GM12878 (cell line): ENCODE data around the gene ANKMY1. TPM values are rescaled to one million over a fixed set of nuclear protein-coding genes. Genes with fewer than 3 reads are reported as not detected.

Experiments used
- ATAC-seq: fragments of 200-7000 bp; cut with Tn5 transposase; 3 replicates; pipeline ENCODE4 v1.9.1; 2020; ENCODE audit warnings: mild to moderate bottlenecking, moderate library complexity
- BruUV-seq: library from RNA; stranded (reverse); fragments of 400-500 nt; replicated peaks from 2 replicates; lab custom pipeline; 2021; lab: Mats Ljungman, UMichigan
- CTCF ChIA-PET: fragments of 300-600 bp; sonication (Branson Sonifier 250); formaldehyde crosslinking; extraction: SDS; loops from one replicate; lab custom pipeline; 2021; ENCODE audit warnings: inconsistent platforms; lab: Yijun Ruan, JAX
- POLR2A ChIA-PET: fragments of 350-600 bp; formaldehyde crosslinking; extraction: SDS; loops from one replicate; lab custom pipeline; 2021; ENCODE audit warnings: inconsistent platforms; lab: Charles Lee
- RAD21 ChIA-PET: fragments of 300-600 bp; sonication (Branson Sonifier 250); formaldehyde crosslinking; loops from one replicate; lab custom pipeline; 2023; ENCODE audit warnings: antibody characterized with exemption; ENCODE audit not compliant: unreplicated experiment; lab: Charles Lee
- SMC1A ChIA-PET: fragments of 300-600 bp; sonication (Branson Sonifier 250); formaldehyde crosslinking; loops from one replicate; lab custom pipeline; 2023; ENCODE audit not compliant: unreplicated experiment, uncharacterized antibody; lab: Charles Lee
- DNase-seq: peaks from one replicate; pipeline ENCODE4 v3.0.0-alpha.2; 2011; ENCODE audit warnings: low read depth, low spot score
- FAIRE-seq: peaks from 3 replicates; lab custom pipeline; 2011; peaks lifted over from hg19 to GRCh38; lab: Jason Lieb, UNC
- H2AFZ ChIP-seq: 2 replicates; pipeline ENCODE4 v1.6.0; 2011; ENCODE audit warnings: low read depth, low read length, control low read depth; ENCODE audit not compliant: control insufficient read depth
- H3K27ac ChIP-seq: 2 replicates; pipeline ENCODE4 v1.5.1; 2011; ENCODE audit warnings: control low read depth; ENCODE audit not compliant: control insufficient read depth, insufficient read depth
- H3K27me3 ChIP-seq, 2 experiments: replicated peaks in 1 of 2; 2 replicates each; pipeline versions ENCODE4 v1.6.0 to v1.6.1; 2011; ENCODE audit warnings: low read length in 1 of 2; ENCODE audit not compliant: control insufficient read depth in 2 of 2, insufficient read depth in 2 of 2
- H3K36me3 ChIP-seq, 2 experiments: 2 replicates each; pipeline ENCODE4 v1.5.1; 2011; ENCODE audit warnings: low read length in 1 of 2; ENCODE audit not compliant: control insufficient read depth in 2 of 2, insufficient read depth in 2 of 2
- H3K4me1 ChIP-seq: 2 replicates; pipeline ENCODE4 v1.6.1; 2011; ENCODE audit warnings: mild to moderate bottlenecking, low read length, moderate library complexity, mixed read lengths; ENCODE audit not compliant: control insufficient read depth, insufficient read depth
- H3K4me2 ChIP-seq: 2 replicates; pipeline ENCODE4 v1.6.0; 2011; ENCODE audit warnings: control low read depth; ENCODE audit not compliant: control insufficient read depth, insufficient read depth
- H3K4me3 ChIP-seq: fragments of 200-600 bp; sonication (generic); 2 replicates; pipeline ENCODE4 v1.5.1; 2016
- H3K79me2 ChIP-seq: 2 replicates; pipeline ENCODE4 v1.6.0; 2011; ENCODE audit warnings: low read length; ENCODE audit not compliant: control insufficient read depth, insufficient read depth
- H3K9ac ChIP-seq: 2 replicates; pipeline ENCODE4 v1.8.0; 2011; ENCODE audit warnings: low read length, control low read depth, mixed read lengths; ENCODE audit not compliant: control insufficient read depth, insufficient read depth
- H3K9me3 ChIP-seq: replicated peaks from 3 replicates; pipeline ENCODE4 v1.5.1; 2011; ENCODE audit warnings: mild to moderate bottlenecking, low read length; ENCODE audit not compliant: control insufficient read depth, insufficient read depth
- H4K20me1 ChIP-seq: 2 replicates; pipeline ENCODE4 v1.6.0; 2011; ENCODE audit not compliant: control insufficient read depth, insufficient read depth
- BRCA1 ChIP-seq: IDR thresholded peaks from 2 replicates; pipeline ENCODE4 v1.6.1; 2011; ENCODE audit warnings: low read depth, low read length, improper control_type of control experiment
- DPF2 ChIP-seq: fragments of 450-650 bp; IDR thresholded peaks from 2 replicates; pipeline ENCODE4 v1.6.1; 2017; ENCODE audit warnings: mild to moderate bottlenecking
- IKZF1 ChIP-seq: fragments of 450-650 bp; conservative IDR thresholded peaks from 2 replicates; pipeline ENCODE4 v1.6.1; 2017; ENCODE audit warnings: antibody characterized with exemption, mild to moderate bottlenecking
- IKZF2 ChIP-seq, 2 experiments: fragments of 450-650 bp; IDR thresholded peaks; 2 replicates each; pipeline ENCODE4 v1.6.1; 2017; ENCODE audit warnings: mild to moderate bottlenecking in 2 of 2, moderate library complexity in 2 of 2
- JUNB ChIP-seq: IDR thresholded peaks from 2 replicates; pipeline ENCODE4 v1.6.1; 2016; ENCODE audit warnings: antibody characterized with exemption, mild to moderate bottlenecking
- MEF2A ChIP-seq: IDR thresholded peaks from 2 replicates; pipeline ENCODE4 v1.6.1; 2011; ENCODE audit warnings: low read depth, mild to moderate bottlenecking, low read length, moderate library complexity; ENCODE audit not compliant: insufficient read depth
- NFYB ChIP-seq: IDR thresholded peaks from 2 replicates; pipeline ENCODE4 v1.6.1; 2011; ENCODE audit warnings: low read depth, mild to moderate bottlenecking, low read length, improper control_type of control experiment, moderate library complexity; ENCODE audit not compliant: insufficient read depth
- REST ChIP-seq: IDR thresholded peaks from 2 replicates; pipeline ENCODE4 v1.6.1; 2012; ENCODE audit warnings: mild to moderate bottlenecking, low read depth, low read length
- SMAD5 ChIP-seq: IDR thresholded peaks from 2 replicates; pipeline ENCODE4 v1.6.1; 2016; ENCODE audit warnings: antibody characterized with exemption, low read depth
- SUPT20H ChIP-seq: IDR thresholded peaks from 2 replicates; pipeline ENCODE4 v1.6.1; 2011; ENCODE audit warnings: low read depth, mild to moderate bottlenecking, low read length, moderate library complexity, borderline replicate concordance; ENCODE audit not compliant: control insufficient read depth
- SUZ12 ChIP-seq: fragments of 200-600 bp; sonication (generic); IDR thresholded peaks from one replicate; pipeline ENCODE4 v1.6.1; 2018; ENCODE audit warnings: antibody characterized with exemption, mild to moderate bottlenecking; ENCODE audit not compliant: unreplicated experiment
- ZBTB4 ChIP-seq: fragments of 450-650 bp; formaldehyde crosslinking; IDR thresholded peaks from 2 replicates; pipeline ENCODE4 v1.4.0; 2022; ENCODE audit warnings: mild to moderate bottlenecking, moderate library complexity
- WGBS: methylation state at CpG from one replicate; pipeline ENCODE4 v1.1.6; 2016; ENCODE audit warnings: low lambda C conversion rate; ENCODE audit not compliant: insufficient replicate concordance, insufficient coverage; ENCODE audit errors: missing lambda C conversion rate; 5-methylcytosine and 5-hydroxymethylcytosine counted together
- in situ Hi-C: fragments of 300-500 bp; cut with MboI; formaldehyde crosslinking; loops from 9 replicates; pipeline ENCODE4 v1.14.3; 2018; ENCODE audit warnings: mixed read lengths
- intact Hi-C: fragments of 100-400 bp; cut with micrococcal nuclease; formaldehyde crosslinking; loops from one replicate; pipeline ENCODE4 v1.14.2; 2022; ENCODE audit not compliant: unreplicated experiment
- polyA plus RNA-seq, 11 experiments: library from polyadenylated mRNA; depleted of rRNA in 4 of 11; unstranded in 6 of 11; stranded (reverse) in 5 of 11; fragments of >200 nt; fragmentation: Nextera tagmentation in 4 of 11; fragmentation: Illumina TruSeq in 1 of 11; extraction: Ambion mirVana in 4 of 11; extraction: Trizol in 1 of 11; gene quantifications; 1 replicate in 1 of 11; 2 replicates in 10 of 11; pipeline versions ENCODE4 v1.2.1 to v1.2.3, GENCODE V29; 2011 to 2016; ENCODE audit warnings: inconsistent platforms in 2 of 11, missing spikeins in 2 of 11, low read depth in 1 of 11
- total RNA-seq, 4 experiments: library from RNA; depleted of rRNA in 3 of 4; stranded (reverse); fragments of >200 nt in 3 of 4; fragmentation: Illumina TruSeq in 1 of 4; extraction: Trizol in 1 of 4; gene quantifications; 2 replicates each; pipeline versions ENCODE4 v1.2.1 to v1.2.3, GENCODE V29; 2013 to 2021
- TF ChIP-seq, protein P1 (sequence below): IDR thresholded peaks from 2 replicates; pipeline ENCODE4 v1.6.1; 2012; ENCODE audit warnings: low read depth, low read length, improper control_type of control experiment
- TF ChIP-seq, protein P2 (sequence below): fragments of 150-350 bp; IDR thresholded peaks from 2 replicates; pipeline ENCODE4 v1.6.1; 2014; ENCODE audit warnings: mild to moderate bottlenecking, low read depth, low read length

The ANKMY1 gene
- total and polyA plus RNA-seq, 10 of the 15 experiments (the other 5 are each of a cell fraction or from before 2014, with no cell fraction given), result 1.1 to 15.3 (median 11.1) TPM

GRCh38 chr2:240494194-240494793 lies 63.5 kb downstream of the ANKMY1 start:
- FAIRE-seq (no peak), ATAC-seq (no peak), DNase-seq (no peak)
- ChIA-PET RAD21 (no interaction called here), CTCF (no interaction called here), POLR2A (no interaction called here), SMC1A (interaction anchor here (1.1 kb wide), 1 partner anchor 20 kb away, joined by 4 read pairs; no protein-coding TSS in a partner anchor)
- 93% methylated on average over 1 of the region's 1 CpG for WGBS
- H3K4me3 ChIP-seq, result no peak overlapping the region
- no peaks in the 10 kb centered on the region for H3K79me2 ChIP-seq
- BruUV-seq, result no TSS peak
- no peak overlapping the region for H2AFZ ChIP-seq
- H3K27ac ChIP-seq, result no peak overlapping the region
- H3K4me1 ChIP-seq, result no peaks in the 10 kb centered on the region
- H3K4me2 ChIP-seq, result no peak overlapping the region
- H3K9me3 ChIP-seq, result no peaks in the 10 kb centered on the region; the same call in 1 of the 3 replicates
- intact Hi-C loops (no loop called here), in situ Hi-C loops (no loop called here)
- H3K36me3 ChIP-seq, result 0 out of 4 replicates have a peak, but pooled peaks cover 0 to 2% of the 10 kb centered on the region in 2 experiments
- H3K9ac ChIP-seq, result no peak overlapping the region
- H4K20me1 ChIP-seq, result no peaks in the 10 kb centered on the region
- H3K27me3 ChIP-seq, result no peaks in the 10 kb centered on the region
- TF ChIP-seq ZBTB4 (CRISPR knock-in tag) (no peak), SMAD5 (no peak), DPF2 (no peak), NFYB (no peak), SUZ12 (no peak), JUNB (no peak), REST (no peak), MEF2A (no peak), IKZF1 (no peak), SUPT20H (no peak), BRCA1 (no peak), IKZF2 (IDR thresholded peaks at IDR 0.05) (no peak)
- TF ChIP-seq, protein P1, sequence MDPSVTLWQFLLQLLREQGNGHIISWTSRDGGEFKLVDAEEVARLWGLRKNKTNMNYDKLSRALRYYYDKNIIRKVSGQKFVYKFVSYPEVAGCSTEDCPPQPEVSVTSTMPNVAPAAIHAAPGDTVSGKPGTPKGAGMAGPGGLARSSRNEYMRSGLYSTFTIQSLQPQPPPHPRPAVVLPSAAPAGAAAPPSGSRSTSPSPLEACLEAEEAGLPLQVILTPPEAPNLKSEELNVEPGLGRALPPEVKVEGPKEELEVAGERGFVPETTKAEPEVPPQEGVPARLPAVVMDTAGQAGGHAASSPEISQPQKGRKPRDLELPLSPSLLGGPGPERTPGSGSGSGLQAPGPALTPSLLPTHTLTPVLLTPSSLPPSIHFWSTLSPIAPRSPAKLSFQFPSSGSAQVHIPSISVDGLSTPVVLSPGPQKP, result no peak
- TF ChIP-seq, protein P2, sequence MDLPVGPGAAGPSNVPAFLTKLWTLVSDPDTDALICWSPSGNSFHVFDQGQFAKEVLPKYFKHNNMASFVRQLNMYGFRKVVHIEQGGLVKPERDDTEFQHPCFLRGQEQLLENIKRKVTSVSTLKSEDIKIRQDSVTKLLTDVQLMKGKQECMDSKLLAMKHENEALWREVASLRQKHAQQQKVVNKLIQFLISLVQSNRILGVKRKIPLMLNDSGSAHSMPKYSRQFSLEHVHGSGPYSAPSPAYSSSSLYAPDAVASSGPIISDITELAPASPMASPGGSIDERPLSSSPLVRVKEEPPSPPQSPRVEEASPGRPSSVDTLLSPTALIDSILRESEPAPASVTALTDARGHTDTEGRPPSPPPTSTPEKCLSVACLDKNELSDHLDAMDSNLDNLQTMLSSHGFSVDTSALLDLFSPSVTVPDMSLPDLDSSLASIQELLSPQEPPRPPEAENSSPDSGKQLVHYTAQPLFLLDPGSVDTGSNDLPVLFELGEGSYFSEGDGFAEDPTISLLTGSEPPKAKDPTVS, result no peak
